ENCODE data around the gene API5. TPM values are rescaled to one million over a fixed set of nuclear protein-coding genes. Genes with fewer than 3 reads are reported as not detected.

The API5 gene
- polyA plus RNA-seq, 1 of the 3 experiments (the other 2 are of a cell fraction) = 80.9 TPM

DNA sequence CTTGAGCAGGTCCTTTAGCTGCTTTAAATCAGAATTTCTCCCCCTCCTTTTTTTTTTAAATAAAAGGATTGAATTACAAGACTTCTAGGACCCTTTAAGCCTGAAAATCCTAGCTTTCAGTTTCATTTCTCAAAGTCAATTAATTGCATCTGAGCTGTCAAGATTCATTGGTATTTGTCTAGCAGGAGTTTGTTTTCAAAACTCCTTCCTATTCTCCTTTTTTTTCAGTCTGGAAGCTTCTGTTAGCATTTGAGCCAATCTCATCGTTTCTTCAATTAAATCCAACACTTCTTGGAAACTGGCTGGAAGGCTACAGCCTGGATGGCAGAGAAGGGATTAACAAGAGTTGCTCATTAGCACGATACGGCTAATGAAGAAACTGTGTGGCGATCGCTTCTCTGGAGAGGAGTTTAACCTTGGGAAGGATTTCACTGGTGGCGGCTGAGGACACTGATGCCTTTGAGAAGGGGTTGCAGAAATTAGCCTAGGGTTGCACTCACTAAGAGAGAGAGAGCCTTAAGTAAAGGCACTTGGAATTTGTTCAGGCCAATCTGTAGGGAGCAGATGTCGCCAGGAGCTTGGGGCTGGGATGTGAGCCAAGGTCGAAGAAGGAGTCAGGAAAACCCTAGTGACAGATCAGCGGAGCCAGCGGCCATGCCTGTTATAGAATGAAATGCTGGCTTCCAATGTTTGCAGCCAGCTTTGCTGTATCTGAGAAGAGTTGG is 43.8 kb upstream of the API5 start (continued):
- TF ChIP-seq IRF3 (IDR thresholded peaks at IDR 0.05; ENCODE audit: low read depth, low read length) = no peak
- no peak for TF ChIP-seq POLR2AphosphoS5 (IDR thresholded peaks at IDR 0.05; ENCODE audit: low read depth, low read length)
- TF ChIP-seq USF1 (IDR thresholded peaks at IDR 0.05; ENCODE audit: borderline replicate concordance, low read depth) = no peak
- no peak for TF ChIP-seq NRF1 (IDR thresholded peaks at IDR 0.05; ENCODE audit: low read depth, low read length)
- no peak for TF ChIP-seq TEAD4 (IDR thresholded peaks at IDR 0.05; ENCODE audit: borderline replicate concordance, insufficient read depth)
- TF ChIP-seq CHD2 (IDR thresholded peaks at IDR 0.05; ENCODE audit: low read length, partially characterized antibody) = no peak
- no peak for TF ChIP-seq REST (IDR thresholded peaks at IDR 0.05; ENCODE audit: low read depth, low read length)

GRCh38 chr11:43268786-43269185 is 43.0 kb upstream of the API5 start:
- Histone ChIP-seq H3K27me3 (ENCODE audit: insufficient read depth) (no peaks in the 10 kb centered on the region), H3K27ac (ENCODE audit: low read depth in 2 of 2, low read length in 1 of 2) (peak overlapping the region in 1 of 2 experiments; percentile 71; a peak in 2 of 4 replicates), H2AFZ (ENCODE audit: low read depth) (no peak overlapping the region), H3K9me3 (no peaks in the 10 kb centered on the region), H3K4me1 (ENCODE audit: control insufficient read depth in 1 of 2, insufficient read depth in 2 of 2, low read depth in 1 of 2, low read length in 1 of 2) (peaks cover 0 to 21% of the 10 kb centered on the region in 2 experiments; a peak in 2 of 4 replicates), H3K79me2 (ENCODE audit: insufficient read depth) (no peaks in the 10 kb centered on the region), H3K9ac (no peak overlapping the region), H3K4me2 (no peak overlapping the region), H3K9me2 (no peaks in the 10 kb centered on the region), H3K4me3 (ENCODE audit: low read depth in 2 of 2, low read length in 1 of 2) (no peak overlapping the region), H3K36me3 (replicated peaks in 1 of 2; ENCODE audit: control insufficient read depth in 1 of 2, insufficient read depth in 2 of 2, low read length in 1 of 2) (no peaks in the 10 kb centered on the region), H4K20me1 (ENCODE audit: insufficient read depth) (no peaks in the 10 kb centered on the region), H3F3A (replicated peaks; ENCODE audit: insufficient read depth) (no peaks in the 10 kb centered on the region)
- peak; percentile 21 for DNase-seq
- ChIA-PET POLR2A (no interaction called here), CTCF (interaction anchor here (1.0 to 5.3 kb wide), 5 partner anchors 10 to 440 kb away, joined by 3 to 28 read pairs (median 8); partner anchors contain the start of gene API5)
- WGBS (ENCODE audit: low lambda C conversion rate) = 7% methylated on average over 2 of the region's 2 CpGs
- TF ChIP-seq FOSL2 (IDR thresholded peaks at IDR 0.05; ENCODE audit: borderline replicate concordance, low read depth) = no peak
- no peak for TF ChIP-seq SMC3 (IDR thresholded peaks at IDR 0.05; ENCODE audit: low read depth, low read length)
- no peak for TF ChIP-seq IRF3 (IDR thresholded peaks at IDR 0.05; ENCODE audit: low read depth, low read length)
- TF ChIP-seq POLR2AphosphoS5 (IDR thresholded peaks at IDR 0.05; ENCODE audit: low read depth, low read length) = no peak
- no peak for TF ChIP-seq TAF1 (IDR thresholded peaks at IDR 0.05; ENCODE audit: borderline replicate concordance, low read depth, low read length)
- no peak for TF ChIP-seq NFIC (IDR thresholded peaks at IDR 0.05; ENCODE audit: borderline replicate concordance)
- no peak for TF ChIP-seq GATA2 (CRISPR knock-in tag; IDR thresholded peaks at IDR 0.05)
